ENCODE data around the gene SH2D7.

DNA sequence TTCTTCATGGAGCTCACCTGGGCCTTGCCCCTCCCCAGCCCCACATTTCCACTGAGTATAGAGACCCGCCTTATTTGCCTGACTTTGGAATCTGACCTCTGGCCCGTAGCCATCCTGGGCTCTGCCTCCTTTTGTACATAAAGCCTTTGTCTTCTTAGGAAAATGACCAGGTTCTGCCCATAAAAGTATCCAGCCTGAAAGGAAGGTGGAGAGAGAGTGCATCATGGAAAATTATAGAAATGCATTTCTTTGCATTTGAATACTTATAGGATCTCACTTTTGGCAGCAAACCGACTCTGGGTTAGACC is 3.6 kb upstream of the SH2D7 start:
- TF ChIP-seq, protein P1, sequence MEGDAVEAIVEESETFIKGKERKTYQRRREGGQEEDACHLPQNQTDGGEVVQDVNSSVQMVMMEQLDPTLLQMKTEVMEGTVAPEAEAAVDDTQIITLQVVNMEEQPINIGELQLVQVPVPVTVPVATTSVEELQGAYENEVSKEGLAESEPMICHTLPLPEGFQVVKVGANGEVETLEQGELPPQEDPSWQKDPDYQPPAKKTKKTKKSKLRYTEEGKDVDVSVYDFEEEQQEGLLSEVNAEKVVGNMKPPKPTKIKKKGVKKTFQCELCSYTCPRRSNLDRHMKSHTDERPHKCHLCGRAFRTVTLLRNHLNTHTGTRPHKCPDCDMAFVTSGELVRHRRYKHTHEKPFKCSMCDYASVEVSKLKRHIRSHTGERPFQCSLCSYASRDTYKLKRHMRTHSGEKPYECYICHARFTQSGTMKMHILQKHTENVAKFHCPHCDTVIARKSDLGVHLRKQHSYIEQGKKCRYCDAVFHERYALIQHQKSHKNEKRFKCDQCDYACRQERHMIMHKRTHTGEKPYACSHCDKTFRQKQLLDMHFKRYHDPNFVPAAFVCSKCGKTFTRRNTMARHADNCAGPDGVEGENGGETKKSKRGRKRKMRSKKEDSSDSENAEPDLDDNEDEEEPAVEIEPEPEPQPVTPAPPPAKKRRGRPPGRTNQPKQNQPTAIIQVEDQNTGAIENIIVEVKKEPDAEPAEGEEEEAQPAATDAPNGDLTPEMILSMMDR (IDR thresholded peaks at IDR 0.05), result no peak
- TF ChIP-seq EZH2 (IDR thresholded peaks at IDR 0.05; ENCODE audit: borderline replicate concordance, insufficient read depth, low read depth, low read length, poor library complexity, severe bottlenecking), result no peak

All from B cell (primary cell).